Measurements from ENCODE around the gene BAIAP2.

Gene BAIAP2

DNA sequence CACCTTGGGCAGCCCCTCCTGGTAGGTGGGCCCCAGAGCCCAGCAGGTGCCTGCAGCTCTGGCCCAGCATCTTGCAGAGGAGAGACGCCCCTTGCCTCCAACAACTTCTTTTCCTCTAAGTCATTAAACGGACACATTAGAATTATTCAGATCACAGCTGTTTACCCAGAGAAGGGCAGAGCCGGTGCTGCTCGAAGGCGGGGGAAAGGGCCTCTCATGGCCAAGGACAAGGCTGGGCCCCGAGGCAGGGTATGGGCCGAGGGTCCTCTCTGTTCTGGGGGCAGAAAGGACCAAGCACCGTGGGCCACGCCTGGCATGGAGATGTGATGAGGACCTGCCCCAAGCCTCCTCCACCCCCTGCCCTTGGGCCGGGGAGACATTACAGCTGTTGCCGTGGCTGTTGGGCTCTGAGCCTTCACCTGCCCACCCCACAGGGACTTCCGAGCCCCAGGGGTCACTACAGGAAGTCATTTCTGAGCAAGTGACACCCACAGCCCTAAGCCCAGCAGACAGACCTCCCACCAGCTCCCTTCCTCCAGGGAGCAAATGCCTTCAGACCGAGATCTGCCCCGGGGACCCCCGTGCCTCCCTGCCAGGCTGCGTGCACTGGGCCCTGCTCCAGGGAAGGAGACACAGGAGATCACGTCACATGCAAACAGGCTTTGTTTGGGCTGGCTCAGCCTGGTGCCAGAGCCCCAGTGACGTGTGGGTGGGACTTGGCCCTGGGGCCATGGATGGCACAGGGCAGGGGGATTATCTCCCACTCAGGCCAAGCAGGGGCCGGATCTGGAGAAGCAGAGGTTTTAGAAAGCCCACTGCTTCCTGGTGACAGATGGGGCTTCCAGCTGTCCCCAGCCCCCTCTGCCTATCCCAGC, 129.7 kb downstream of the BAIAP2 start:
- no peak for DNase-seq

DNA sequence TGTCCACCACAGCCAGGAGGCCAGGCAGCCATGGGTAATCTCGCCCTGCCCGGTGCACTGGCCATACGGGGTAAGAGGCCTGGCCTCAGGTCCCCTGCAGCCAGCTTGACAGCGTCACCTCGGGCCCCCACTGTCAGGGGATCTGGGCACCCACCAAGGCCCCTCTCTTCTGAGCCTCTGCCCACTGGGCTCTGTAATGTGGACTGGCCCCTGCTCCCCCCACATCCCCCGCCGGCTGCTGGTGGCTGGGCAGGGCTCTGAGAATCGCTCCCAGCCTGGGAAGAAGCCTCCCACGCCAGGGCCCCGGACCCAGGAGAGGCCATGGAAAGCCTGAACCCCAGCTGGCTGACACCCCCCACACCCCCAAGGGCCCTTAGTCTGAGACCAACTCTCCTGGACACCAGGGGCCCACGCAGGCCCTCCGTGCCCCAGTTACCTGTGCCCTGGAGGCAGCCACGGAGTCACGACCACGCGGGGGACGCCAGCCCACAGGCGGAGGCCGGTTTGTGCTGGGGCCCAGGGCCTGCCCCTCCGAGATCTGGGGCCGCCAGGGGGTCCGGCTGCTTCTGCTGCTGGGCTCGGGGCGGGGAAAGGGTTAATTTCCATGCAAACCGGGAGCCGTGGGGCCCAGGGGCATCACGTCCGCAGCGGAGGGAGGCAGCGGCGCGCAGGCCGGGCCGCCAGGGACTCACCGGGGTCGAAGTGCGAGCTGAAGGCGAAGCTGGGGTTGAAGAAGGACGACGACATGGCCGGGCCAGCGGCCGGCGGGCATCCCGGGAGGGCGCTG, 130.5 kb downstream of the BAIAP2 start, which contains the start of gene PVALEF:
Gene PVALEF (plus strand): TSS at position 262 of the 787 bp plus-strand sequence. CDS start 15,720 bp downstream, outside the sequence.
- DNase-seq, result no peak

DNA sequence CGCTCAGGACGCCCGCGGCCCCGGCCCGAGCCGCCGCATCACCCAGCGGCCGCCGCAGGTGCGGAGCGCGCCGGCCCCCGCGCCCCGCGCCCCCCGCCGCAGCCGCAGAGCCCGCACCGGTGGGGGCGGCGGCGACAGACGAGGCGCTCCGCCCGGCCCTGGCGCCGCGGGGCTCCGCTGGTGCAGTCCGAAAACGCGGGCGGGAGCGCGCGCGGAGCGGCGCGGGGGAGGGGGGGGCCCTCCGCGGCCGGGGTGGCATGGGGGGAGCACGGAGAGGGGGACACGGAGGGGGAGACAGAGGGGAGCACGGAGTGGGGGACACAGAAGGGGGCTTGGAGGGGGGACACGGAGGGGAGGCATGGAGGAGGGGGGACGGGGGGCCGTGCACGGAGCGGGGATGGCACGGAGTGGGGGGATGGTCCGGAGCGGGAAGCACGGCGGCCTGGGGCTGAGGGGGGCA, 131.1 kb downstream of the BAIAP2 start, which contains the start of gene AATK:
Gene AATK (minus strand): TSS at position 189 of the 460 bp plus-strand sequence. CDS start 229 bp downstream, outside the sequence.
- no peak for DNase-seq
